Neural crest cell (in vitro differentiated cells): ENCODE measurements around the gene DCPS. TPM values are rescaled to one million over a fixed set of nuclear protein-coding genes. Genes with fewer than 3 reads are reported as not detected.

ENCODE experiments used
- DNase-seq: peaks from one replicate; pipeline ENCODE4 v3.0.0; 2021; ENCODE audit warnings: low read depth, mixed read lengths, low spot score
- H3K27ac Mint-ChIP-seq: one replicate; pipeline ENCODE4 v1.8.0; 2021; ENCODE audit warnings: mild to moderate bottlenecking, mixed read lengths; ENCODE audit not compliant: unreplicated experiment
- H3K27me3 Mint-ChIP-seq: 2 replicates; pipeline ENCODE4 v1.8.0; 2021; ENCODE audit warnings: low read depth, mild to moderate bottlenecking, mixed read lengths
- H3K36me3 Mint-ChIP-seq: 2 replicates; pipeline ENCODE4 v1.8.0; 2021; ENCODE audit warnings: low read depth, mild to moderate bottlenecking, mixed read lengths
- H3K4me1 Mint-ChIP-seq: 2 replicates; pipeline ENCODE4 v1.8.0; 2021; ENCODE audit warnings: mixed read lengths
- H3K4me3 Mint-ChIP-seq: one replicate; pipeline ENCODE4 v1.8.0; 2021; ENCODE audit warnings: mild to moderate bottlenecking, mixed read lengths
- H3K9me3 Mint-ChIP-seq: 2 replicates; pipeline ENCODE4 v1.8.0; 2021; ENCODE audit warnings: mixed read lengths
- CTCF ChIP-seq: fragments of 200-600 bp; sonication (generic); conservative IDR thresholded peaks from 2 replicates; pipeline ENCODE4 v1.5.0; 2021; ENCODE audit warnings: antibody characterized with exemption, mild to moderate bottlenecking
- total RNA-seq: library from RNA; stranded (reverse); gene quantifications from 2 replicates; pipeline ENCODE4 v1.2.1, GENCODE V29; 2021

The DCPS gene
- total RNA-seq, 1 donor from 2014 or later, result 23.3 TPM

- peaks cover 31% of the 10 kb centered on the region for H3K4me1 Mint-ChIP-seq
- no peak overlapping the region for H3K4me3 Mint-ChIP-seq
- no peak for DNase-seq
- no peaks in the 10 kb centered on the region for H3K9me3 Mint-ChIP-seq
- no peaks in the 10 kb centered on the region for H3K27me3 Mint-ChIP-seq
- peak overlapping the region; percentile 32 for H3K27ac Mint-ChIP-seq
- TF ChIP-seq CTCF, result no peak
- H3K36me3 Mint-ChIP-seq, result no peaks in the 10 kb centered on the region
These were observed 29.3 kb downstream of the DCPS start for GRCh38 chr11:126333142-126333541.

- Mint-ChIP-seq H3K4me1 (peaks cover 31% of the 10 kb centered on the region), H3K9me3 (no peaks in the 10 kb centered on the region), H3K4me3 (no peak overlapping the region), H3K27me3 (no peaks in the 10 kb centered on the region), H3K27ac (peak overlapping the region; percentile 65), H3K36me3 (no peaks in the 10 kb centered on the region)
- no peak for DNase-seq
- no peak for TF ChIP-seq CTCF
These were observed 31.0 kb downstream of the DCPS start for GRCh38 chr11:126334659-126335462.

GRCh38 chr11:126335463-126335760 lies 31.6 kb downstream of the DCPS start:
- no peaks in the 10 kb centered on the region for H3K27me3 Mint-ChIP-seq
- H3K27ac Mint-ChIP-seq, result no peak overlapping the region
- no peak overlapping the region for H3K4me3 Mint-ChIP-seq
- peaks cover 36% of the 10 kb centered on the region for H3K4me1 Mint-ChIP-seq
- no peaks in the 10 kb centered on the region for H3K9me3 Mint-ChIP-seq
- no peaks in the 10 kb centered on the region for H3K36me3 Mint-ChIP-seq
- DNase-seq, result no peak
- no peak for TF ChIP-seq CTCF

GRCh38 chr11:126336138-126336541 lies 32.3 kb downstream of the DCPS start:
- H3K4me3 Mint-ChIP-seq, result no peak overlapping the region
- H3K27ac Mint-ChIP-seq, result peak overlapping the region; percentile 90
- H3K4me1 Mint-ChIP-seq, result peaks cover 44% of the 10 kb centered on the region

GRCh38 chr11:126336671-126337101 lies 32.8 kb downstream of the DCPS start:
- Mint-ChIP-seq H3K27ac (peak overlapping the region; percentile 90), H3K36me3 (peaks cover 3% of the 10 kb centered on the region), H3K9me3 (no peaks in the 10 kb centered on the region), H3K4me1 (peaks cover 48% of the 10 kb centered on the region), H3K27me3 (no peaks in the 10 kb centered on the region), H3K4me3 (no peak overlapping the region)
- no peak for DNase-seq
- no peak for TF ChIP-seq CTCF

More at GRCh38 chr11:126336138-126336541, 32.3 kb downstream of the DCPS start:
- no peaks in the 10 kb centered on the region for H3K27me3 Mint-ChIP-seq
- no peak for DNase-seq
- TF ChIP-seq CTCF, result no peak
- H3K9me3 Mint-ChIP-seq, result no peaks in the 10 kb centered on the region
- peaks cover under 1% of the 10 kb centered on the region for H3K36me3 Mint-ChIP-seq
